Kidney (tissue), 14 donors: ENCODE results near the gene CDC34. TPM values are rescaled to one million over a fixed set of nuclear protein-coding genes. Genes with fewer than 3 reads are reported as not detected.
A peak's percentile ranks its signal among the peaks of the same experiment; 100 is the strongest.

Experiments
- DNase-seq, 5 donors: peaks; one replicate each; pipeline ENCODE4 v3.0.0-alpha.2; 2013 to 2020
- FAIRE-seq: peaks from 2 replicates; lab custom pipeline; 2012; peaks lifted over from hg19 to GRCh38; lab: Jason Lieb, UNC
- H3K27ac ChIP-seq, 2 donors: one replicate each; pipeline ENCODE4 v1.7.0; 2013; ENCODE audit warnings: low read depth in 2 of 2, low read length in 2 of 2, inconsistent platforms in 1 of 2
- H3K27me3 ChIP-seq: one replicate; pipeline ENCODE4 v1.7.1; 2013; ENCODE audit warnings: low read length, inconsistent platforms; ENCODE audit not compliant: control insufficient read depth, insufficient read depth
- H3K36me3 ChIP-seq, 3 donors: one replicate each; pipeline versions ENCODE4 v1.7.0 to v1.7.1; 2013; ENCODE audit warnings: low read length in 3 of 3, control low read depth in 1 of 3, inconsistent platforms in 1 of 3; ENCODE audit not compliant: insufficient read depth in 3 of 3, control insufficient read depth in 2 of 3
- H3K4me1 ChIP-seq, 3 donors: one replicate each; pipeline versions ENCODE4 v1.7.0 to v1.7.1; 2013; ENCODE audit warnings: low read length in 3 of 3, inconsistent platforms in 1 of 3, low read depth in 1 of 3; ENCODE audit not compliant: control insufficient read depth in 2 of 3, insufficient read depth in 2 of 3
- H3K4me3 ChIP-seq, 3 donors: one replicate each; pipeline versions ENCODE4 v1.7.0 to v1.8.1; 2013; ENCODE audit warnings: low read length in 3 of 3, control low read depth in 1 of 3, inconsistent platforms in 1 of 3
- H3K9ac ChIP-seq, 3 donors: one replicate each; pipeline versions ENCODE4 v1.7.0 to v1.7.1; 2013; ENCODE audit warnings: low read length in 3 of 3, control low read depth in 1 of 3, inconsistent platforms in 1 of 3
- H3K9me3 ChIP-seq, 3 donors: one replicate each; pipeline versions ENCODE4 v1.7.0 to v1.7.1; 2013; ENCODE audit warnings: low read length in 3 of 3, control low read depth in 1 of 3, inconsistent platforms in 1 of 3; ENCODE audit not compliant: control insufficient read depth in 2 of 3, insufficient read depth in 1 of 3
- intact Hi-C: fragments of 100-400 bp; cut with DNase I; formaldehyde crosslinking; loops from one replicate; pipeline ENCODE4 v1.11.1; 2022
- polyA plus RNA-seq: library from polyadenylated mRNA; stranded (reverse); fragments of 350-450 nt; fragmentation: Illumina TruSeq; extraction: RNeasy Lipid Tissue Mini Kit (QIAGEN cat#74804); gene quantifications from one replicate; pipeline ENCODE4 v1.2.3, GENCODE V29; 2014; ENCODE audit warnings: low read depth, low replicate concordance; ENCODE audit not compliant: insufficient read depth
- total RNA-seq: library from RNA; stranded (reverse); fragmentation: NEBNext Ultra II Directional; extraction: Animal tissue kit (Norgen Biotek cat#: 25700); gene quantifications from one replicate; pipeline ENCODE4 v1.2.1, GENCODE V29; 2021
- TF ChIP-seq, protein P1 (sequence below): IDR thresholded peaks from 3 replicates; pipeline ENCODE4 v1.5.1; 2012; ENCODE audit warnings: mild to moderate bottlenecking, moderate library complexity, borderline replicate concordance; ENCODE audit not compliant: insufficient read depth; ENCODE audit errors: extremely low read depth
- donor health status: control.
- donor health status: control.
- donor health status: control.
- donor health status: control.
- donor health status: control.
- donor health status: DM: yes; HTN: yes; CAD: no.
- donor health status: Normal renal cell carcinoma (clear cell type).

The CDC34 gene
- total and polyA plus RNA-seq, 2 donors from 2014 or later: 33.8 to 72.3 TPM

DNA sequence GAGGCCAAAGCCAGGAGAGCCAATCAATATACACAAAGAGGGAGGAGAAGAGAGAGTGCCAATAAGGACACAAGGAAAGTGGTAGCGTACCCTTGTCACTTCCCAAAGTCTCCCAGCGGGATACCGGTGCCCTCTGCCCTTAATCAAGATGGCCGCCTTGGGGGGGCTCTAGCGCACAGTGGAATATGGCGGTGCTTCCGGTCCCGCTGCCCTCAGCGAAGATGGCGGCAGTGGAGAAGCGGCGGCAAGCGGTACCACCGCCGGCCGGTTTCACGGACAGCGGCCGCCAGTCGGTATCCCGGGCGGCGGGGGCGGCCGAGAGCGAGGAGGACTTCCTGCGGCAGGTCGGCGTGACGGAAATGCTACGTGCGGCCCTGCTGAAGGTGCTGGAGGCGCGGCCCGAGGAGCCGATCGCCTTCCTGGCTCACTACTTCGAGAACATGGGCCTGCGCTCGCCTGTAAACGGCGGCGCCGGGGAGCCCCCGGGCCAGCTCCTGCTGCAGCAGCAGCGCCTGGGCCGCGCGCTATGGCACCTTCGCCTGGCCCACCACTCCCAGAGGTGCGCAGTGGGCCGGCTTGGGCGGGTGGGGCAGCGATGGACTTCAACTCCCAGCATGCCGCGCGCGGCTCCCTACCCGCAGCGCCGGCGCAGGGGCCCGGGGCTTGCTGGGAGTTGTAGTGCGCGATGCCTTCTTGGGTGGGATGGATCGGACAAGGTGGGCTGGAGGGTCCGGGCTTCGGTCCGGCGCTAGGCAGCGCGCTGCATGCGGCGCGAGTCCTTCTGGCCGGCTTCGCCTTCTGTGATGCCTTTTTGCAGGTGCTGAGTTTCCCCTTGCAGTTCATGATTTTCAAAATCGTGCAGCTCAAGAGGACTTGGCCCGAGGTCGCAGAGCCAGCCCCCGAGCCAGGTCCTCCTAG is 24.0 kb upstream of the CDC34 start, which contains the start of gene TPGS1:
Gene TPGS1, plus strand, starts transcription at position 212 of the 918 bp plus-strand sequence. Its CDS starts 10 bp downstream, at position 222.
- Histone ChIP-seq H3K9me3 (no peaks in the 10 kb centered on the region), H3K9ac (peak within 1 kb of the TSS; percentile 60 to 65 (median 64)), H3K4me1 (peaks cover 0 to 14% (median 3%) of the 10 kb centered on the region in 3 donors), H3K4me3 (peak within 1 kb of the TSS; percentile 76 to 84 (median 81)), H3K36me3 (peaks cover 0 to 5% (median 0%) of the 10 kb centered on the region in 3 donors), H3K27me3 (no peaks in the 10 kb centered on the region), H3K27ac (peak within 1 kb of the TSS; percentile 66 to 86)
- DNase-seq (peak; percentile 79 to 100 (median 89)), FAIRE-seq (peak; percentile 99)
- TF ChIP-seq, protein P1, sequence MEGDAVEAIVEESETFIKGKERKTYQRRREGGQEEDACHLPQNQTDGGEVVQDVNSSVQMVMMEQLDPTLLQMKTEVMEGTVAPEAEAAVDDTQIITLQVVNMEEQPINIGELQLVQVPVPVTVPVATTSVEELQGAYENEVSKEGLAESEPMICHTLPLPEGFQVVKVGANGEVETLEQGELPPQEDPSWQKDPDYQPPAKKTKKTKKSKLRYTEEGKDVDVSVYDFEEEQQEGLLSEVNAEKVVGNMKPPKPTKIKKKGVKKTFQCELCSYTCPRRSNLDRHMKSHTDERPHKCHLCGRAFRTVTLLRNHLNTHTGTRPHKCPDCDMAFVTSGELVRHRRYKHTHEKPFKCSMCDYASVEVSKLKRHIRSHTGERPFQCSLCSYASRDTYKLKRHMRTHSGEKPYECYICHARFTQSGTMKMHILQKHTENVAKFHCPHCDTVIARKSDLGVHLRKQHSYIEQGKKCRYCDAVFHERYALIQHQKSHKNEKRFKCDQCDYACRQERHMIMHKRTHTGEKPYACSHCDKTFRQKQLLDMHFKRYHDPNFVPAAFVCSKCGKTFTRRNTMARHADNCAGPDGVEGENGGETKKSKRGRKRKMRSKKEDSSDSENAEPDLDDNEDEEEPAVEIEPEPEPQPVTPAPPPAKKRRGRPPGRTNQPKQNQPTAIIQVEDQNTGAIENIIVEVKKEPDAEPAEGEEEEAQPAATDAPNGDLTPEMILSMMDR: no peak
- intact Hi-C loops: no loop called here

DNA sequence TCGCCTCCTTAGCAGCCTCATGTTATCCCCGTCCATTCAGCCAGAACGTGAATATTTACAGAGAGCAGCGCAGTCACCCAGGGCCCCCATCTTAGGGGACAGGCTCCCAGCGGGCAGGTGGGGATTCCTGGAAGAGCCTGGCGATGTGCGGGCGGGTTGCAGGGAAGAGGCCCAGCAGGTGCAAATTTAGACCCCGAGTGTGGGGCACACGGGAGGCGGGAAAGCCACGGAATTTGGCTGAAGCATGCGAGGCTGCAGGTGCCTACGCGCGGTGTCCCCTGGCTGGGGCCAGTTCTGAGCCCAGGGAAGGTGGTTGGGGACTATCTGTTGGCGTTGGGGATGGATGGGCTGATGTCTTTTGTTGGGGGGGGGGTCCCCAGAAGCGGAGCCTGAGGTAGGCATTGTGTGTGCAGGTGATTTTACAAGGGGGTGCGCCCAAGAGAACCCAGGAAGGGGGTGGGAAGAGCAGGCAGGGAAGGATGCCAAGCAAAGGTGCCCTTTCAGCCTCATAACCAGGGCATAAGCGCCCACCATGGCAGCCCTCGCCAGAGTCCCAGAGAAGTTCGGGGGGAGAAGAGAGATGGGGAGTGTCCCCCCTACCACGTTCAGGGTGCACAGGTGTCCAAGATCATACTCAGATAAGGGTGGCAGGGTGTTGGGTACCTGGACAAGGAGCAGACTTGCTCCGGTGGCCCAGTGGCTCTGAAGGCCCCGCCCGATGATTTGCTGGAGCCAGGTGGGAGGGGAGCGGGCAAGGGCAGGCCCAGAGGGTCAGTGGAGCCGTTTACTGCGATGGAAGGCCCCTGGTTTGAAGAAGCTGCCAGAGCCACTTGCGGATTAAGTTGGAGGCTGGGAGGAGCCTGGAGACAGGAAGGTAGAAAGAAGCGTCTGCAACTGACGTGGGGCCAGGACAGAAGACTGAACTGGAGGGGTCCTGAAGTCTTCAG is 23.1 kb upstream of the CDC34 start:
- peak overlapping the region in 2 of 3 donors; percentile 40 to 53 for H3K9ac ChIP-seq

DNA sequence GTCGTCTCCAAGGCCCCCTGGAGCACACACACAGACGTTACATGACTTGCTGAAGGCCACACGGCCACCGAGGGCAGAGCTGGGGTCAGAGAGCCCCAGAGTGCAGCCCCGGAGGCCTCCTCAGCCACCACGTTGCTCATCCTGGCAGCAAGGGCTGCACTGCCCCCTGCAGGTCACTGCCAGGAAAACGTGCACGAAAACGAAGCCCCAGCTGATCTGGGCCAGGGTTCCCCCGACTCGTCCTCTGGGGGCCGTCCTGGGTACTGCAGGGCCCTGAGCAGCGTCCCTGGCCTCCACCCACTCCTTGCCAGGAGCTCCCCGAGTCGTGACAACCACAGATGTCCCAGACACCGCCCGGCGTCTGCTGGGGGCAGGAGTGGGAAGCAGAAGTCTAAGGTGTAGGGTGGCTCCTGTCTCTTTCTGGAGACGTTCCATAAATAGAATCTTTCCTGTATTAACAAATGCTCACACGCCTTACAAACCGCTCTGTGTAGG is 20.9 kb upstream of the CDC34 start:
- no peak for FAIRE-seq
- Histone ChIP-seq H3K36me3 (peaks cover 0 to 5% (median 4%) of the 10 kb centered on the region in 3 donors), H3K9ac (no peak overlapping the region), H3K27me3 (no peaks in the 10 kb centered on the region), H3K9me3 (no peaks in the 10 kb centered on the region), H3K27ac (no peak overlapping the region), H3K4me3 (no peak overlapping the region), H3K4me1 (peaks cover 0 to 14% (median 3%) of the 10 kb centered on the region in 3 donors)
- peak; percentile 88 to 93 (median 91) for DNase-seq
- intact Hi-C loops: no loop called here
- TF ChIP-seq, protein P1: peak; percentile 66

More for the DNA sequence above, 23.1 kb upstream of the CDC34 start:
- H3K4me3 ChIP-seq: peak overlapping the region; percentile 76 to 84 (median 81)
- TF ChIP-seq, protein P1: no peak
- no peaks in the 10 kb centered on the region for H3K9me3 ChIP-seq
- H3K27ac ChIP-seq: no peak overlapping the region
- FAIRE-seq (no peak), DNase-seq (peak in 1 of 5 donors; percentile 73)
- no peaks in the 10 kb centered on the region for H3K27me3 ChIP-seq
- peaks cover 0 to 14% (median 3%) of the 10 kb centered on the region in 3 donors for H3K4me1 ChIP-seq
- intact Hi-C loops: no loop called here
- H3K36me3 ChIP-seq: peaks cover 0 to 5% (median 0%) of the 10 kb centered on the region in 3 donors
